Uterus (tissue), 4 donors: ENCODE measurements around the gene CDH13. TPM values are rescaled to one million over a fixed set of nuclear protein-coding genes. Genes with fewer than 3 reads are reported as not detected.

Experiments
- DNase-seq, 2 donors: peaks; one replicate each; pipeline ENCODE4 v3.0.0-alpha.2; 2019 to 2020
- H3K27ac ChIP-seq, 2 donors: fragments of 200-600 bp; sonication (generic); 1 replicate in 1 of 2; 2 replicates in 1 of 2; pipeline ENCODE4 v1.5.1; 2016 to 2018
- H3K27me3 ChIP-seq, 2 donors: fragments of 200-600 bp; sonication (generic); one replicate each; pipeline ENCODE4 v1.5.1; 2018 to 2019; ENCODE audit warnings: control low read depth in 1 of 2
- H3K36me3 ChIP-seq, 2 donors: fragments of 200-600 bp; sonication (generic); one replicate each; pipeline ENCODE4 v1.5.1; 2019; ENCODE audit warnings: control low read depth in 1 of 2
- H3K4me1 ChIP-seq, 2 donors: fragments of 200-600 bp; sonication (generic); one replicate each; pipeline ENCODE4 v1.5.1; 2018 to 2019; ENCODE audit warnings: control low read depth in 1 of 2
- H3K4me3 ChIP-seq, 2 donors: fragments of 200-600 bp; sonication (generic); 1 replicate in 1 of 2; 2 replicates in 1 of 2; pipeline ENCODE4 v1.5.1; 2018 to 2019; ENCODE audit warnings: mild to moderate bottlenecking in 1 of 2
- H3K9me3 ChIP-seq, 2 donors: fragments of 200-600 bp; sonication (generic); one replicate each; pipeline ENCODE4 v1.5.1; 2019; ENCODE audit warnings: control low read depth in 1 of 2
- POLR2A ChIP-seq, 2 donors: fragments of 450-650 bp; IDR thresholded peaks; one replicate each; pipeline ENCODE4 v1.6.1; 2016; ENCODE audit warnings: antibody characterized with exemption in 2 of 2, mild to moderate bottlenecking in 1 of 2, moderate library complexity in 1 of 2
- intact Hi-C: fragments of 100-400 bp; cut with DNase I; formaldehyde crosslinking; loops from one replicate; pipeline ENCODE4 v1.15.1; 2023; ENCODE audit warnings: low total_unique reads
- total RNA-seq, 4 donors: library from RNA; depleted of rRNA in 3 of 4; stranded (reverse); fragments of >200 nt in 3 of 4; gene quantifications; one replicate each; pipeline versions ENCODE4 v1.1.0 to v1.2.4, GENCODE V29; 2014 to 2023
- TF ChIP-seq, protein P1 (sequence below), 4 experiments: fragments of 200-600 bp in 2 of 4; fragments of 450-650 bp in 2 of 4; sonication (generic) in 2 of 4; IDR thresholded peaks; one replicate each; pipeline ENCODE4 v1.5.1; 2016 to 2019; ENCODE audit warnings: antibody characterized with exemption in 4 of 4, mild to moderate bottlenecking in 2 of 4, moderate library complexity in 1 of 4
- donor health status: DM: yes; HTN: yes; CAD: no.

CDH13 gene
- total RNA-seq, 4 donors from 2014 or later = 49.1 to 99.4 (median 82.7) TPM

DNA sequence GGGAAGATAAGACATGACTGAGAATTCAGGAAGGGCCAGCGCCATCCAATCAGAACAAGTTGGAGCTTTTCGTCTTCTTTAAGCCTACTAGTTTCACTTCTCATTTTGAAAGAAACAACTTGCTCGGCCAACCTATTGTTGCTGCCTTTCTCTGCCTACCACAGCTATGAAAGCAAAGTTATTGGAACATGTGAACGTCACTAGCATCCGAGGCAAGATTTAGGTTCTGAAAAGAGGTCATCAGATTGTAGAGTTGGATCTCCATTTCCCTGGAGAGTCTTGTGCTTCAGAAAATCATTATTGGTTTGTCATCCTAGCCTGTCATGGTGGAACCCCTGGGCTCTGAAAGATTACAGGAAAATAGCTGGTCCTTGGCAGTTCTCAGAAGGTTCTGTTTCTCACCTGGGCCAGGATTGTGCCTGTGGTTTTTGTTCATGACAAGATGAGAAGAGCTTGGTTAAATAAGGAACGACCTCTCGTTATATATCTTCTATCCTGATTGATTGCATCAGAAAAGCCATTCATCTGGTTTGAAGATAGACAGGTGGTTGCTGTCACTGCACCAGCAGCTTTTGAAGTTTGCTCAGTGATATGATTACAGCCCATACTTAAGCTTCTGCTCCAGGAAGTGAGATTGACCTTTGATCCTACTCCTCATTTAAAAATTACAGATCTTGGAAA, 25.3 kb downstream of the CDH13 start:
- no peak for DNase-seq
- TF ChIP-seq, protein P1, sequence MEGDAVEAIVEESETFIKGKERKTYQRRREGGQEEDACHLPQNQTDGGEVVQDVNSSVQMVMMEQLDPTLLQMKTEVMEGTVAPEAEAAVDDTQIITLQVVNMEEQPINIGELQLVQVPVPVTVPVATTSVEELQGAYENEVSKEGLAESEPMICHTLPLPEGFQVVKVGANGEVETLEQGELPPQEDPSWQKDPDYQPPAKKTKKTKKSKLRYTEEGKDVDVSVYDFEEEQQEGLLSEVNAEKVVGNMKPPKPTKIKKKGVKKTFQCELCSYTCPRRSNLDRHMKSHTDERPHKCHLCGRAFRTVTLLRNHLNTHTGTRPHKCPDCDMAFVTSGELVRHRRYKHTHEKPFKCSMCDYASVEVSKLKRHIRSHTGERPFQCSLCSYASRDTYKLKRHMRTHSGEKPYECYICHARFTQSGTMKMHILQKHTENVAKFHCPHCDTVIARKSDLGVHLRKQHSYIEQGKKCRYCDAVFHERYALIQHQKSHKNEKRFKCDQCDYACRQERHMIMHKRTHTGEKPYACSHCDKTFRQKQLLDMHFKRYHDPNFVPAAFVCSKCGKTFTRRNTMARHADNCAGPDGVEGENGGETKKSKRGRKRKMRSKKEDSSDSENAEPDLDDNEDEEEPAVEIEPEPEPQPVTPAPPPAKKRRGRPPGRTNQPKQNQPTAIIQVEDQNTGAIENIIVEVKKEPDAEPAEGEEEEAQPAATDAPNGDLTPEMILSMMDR (IDR thresholded peaks at IDR 0.05) = no peak
- TF ChIP-seq POLR2A (IDR thresholded peaks at IDR 0.05) = no peak
- Histone ChIP-seq H3K27ac (no peak overlapping the region), H3K9me3 (no peaks in the 10 kb centered on the region), H3K4me1 (peaks cover 4 to 5% of the 10 kb centered on the region in 2 donors), H3K36me3 (no peaks in the 10 kb centered on the region), H3K4me3 (no peak overlapping the region), H3K27me3 (no peaks in the 10 kb centered on the region)
- intact Hi-C loops = no loop called here

DNA sequence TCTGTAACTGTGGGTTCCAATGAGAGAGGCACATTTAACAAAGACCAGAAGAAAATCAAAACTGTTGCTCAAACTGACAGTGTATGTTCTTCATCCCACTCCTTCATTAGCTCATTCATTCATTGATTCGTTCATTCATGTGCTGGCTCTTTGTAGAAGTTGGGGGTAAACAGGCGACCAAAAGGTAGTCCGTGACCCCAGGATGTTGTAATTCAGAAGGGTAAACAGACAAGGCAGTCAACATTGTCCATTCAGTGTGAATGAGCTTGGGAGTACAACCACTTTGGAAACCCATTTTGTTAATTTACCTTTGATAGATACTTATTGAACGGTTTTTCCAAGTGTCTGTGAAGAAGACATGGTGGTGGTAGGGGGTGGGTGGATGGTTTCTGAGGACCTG, 26.1 kb downstream of the CDH13 start:
- H3K4me3 ChIP-seq = no peak overlapping the region
- intact Hi-C loops = no loop called here
- DNase-seq = no peak
- H3K36me3 ChIP-seq = no peaks in the 10 kb centered on the region
- TF ChIP-seq, protein P1 (IDR thresholded peaks at IDR 0.05) = no peak
- no peak for TF ChIP-seq POLR2A (IDR thresholded peaks at IDR 0.05)
- no peaks in the 10 kb centered on the region for H3K27me3 ChIP-seq
- H3K27ac ChIP-seq = no peak overlapping the region
- peaks cover 4 to 5% of the 10 kb centered on the region in 2 donors for H3K4me1 ChIP-seq
- no peaks in the 10 kb centered on the region for H3K9me3 ChIP-seq

DNA sequence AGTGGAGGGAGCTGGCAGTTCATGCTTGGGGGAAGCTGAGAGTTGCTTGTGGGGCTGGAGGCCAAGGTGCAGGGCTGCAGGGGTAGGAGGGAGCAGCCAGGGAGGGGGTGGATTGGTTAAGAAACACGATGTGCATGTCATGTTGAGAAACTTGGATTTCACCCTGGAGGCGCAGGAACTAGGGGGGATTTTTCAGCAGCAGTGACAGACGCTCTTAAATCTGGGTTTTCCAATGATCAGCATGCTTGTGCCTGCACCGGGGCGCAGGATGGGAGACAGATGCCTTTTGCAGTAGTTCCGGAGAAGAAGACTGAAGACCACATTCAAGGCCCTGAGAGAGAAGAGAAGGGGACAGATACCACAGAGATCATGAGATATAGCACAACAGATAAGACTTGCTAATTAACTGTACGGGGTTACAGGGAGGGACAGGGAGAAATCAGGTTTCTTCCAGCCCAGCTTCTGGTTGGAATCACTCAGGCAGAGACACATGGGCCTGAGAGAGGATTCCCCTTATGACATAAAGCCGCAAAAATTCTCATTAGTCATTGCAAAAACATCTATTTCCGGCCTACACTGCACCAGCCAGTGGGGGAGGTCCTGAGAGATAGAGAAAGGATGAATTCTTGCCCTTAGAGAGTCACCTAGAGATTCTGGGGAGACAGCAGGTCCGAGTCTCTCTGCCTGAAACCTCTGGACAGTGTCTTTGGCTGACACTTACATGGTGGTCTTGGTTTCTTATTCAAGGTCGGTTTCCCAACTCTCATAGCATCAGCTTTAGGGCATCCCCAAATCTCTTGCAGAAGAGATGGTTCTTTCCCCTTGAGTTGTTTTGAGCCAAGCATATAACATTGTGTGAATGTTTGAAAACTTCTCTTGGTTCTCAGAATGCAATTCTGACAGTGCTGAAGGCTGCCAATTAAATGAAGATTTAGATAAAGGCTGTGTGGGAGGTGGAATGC, 27.1 kb downstream of the CDH13 start:
- no peak for TF ChIP-seq POLR2A (IDR thresholded peaks at IDR 0.05)
- TF ChIP-seq, protein P1 (IDR thresholded peaks at IDR 0.05) = no peak
- DNase-seq = peak in 1 of 2 donors; percentile 18
- no peak overlapping the region for H3K27ac ChIP-seq
- intact Hi-C loops = no loop called here
- no peaks in the 10 kb centered on the region for H3K36me3 ChIP-seq
- peaks cover 4 to 5% of the 10 kb centered on the region in 2 donors for H3K4me1 ChIP-seq
- no peaks in the 10 kb centered on the region for H3K9me3 ChIP-seq
- H3K27me3 ChIP-seq = no peaks in the 10 kb centered on the region
- H3K4me3 ChIP-seq = no peak overlapping the region

DNA sequence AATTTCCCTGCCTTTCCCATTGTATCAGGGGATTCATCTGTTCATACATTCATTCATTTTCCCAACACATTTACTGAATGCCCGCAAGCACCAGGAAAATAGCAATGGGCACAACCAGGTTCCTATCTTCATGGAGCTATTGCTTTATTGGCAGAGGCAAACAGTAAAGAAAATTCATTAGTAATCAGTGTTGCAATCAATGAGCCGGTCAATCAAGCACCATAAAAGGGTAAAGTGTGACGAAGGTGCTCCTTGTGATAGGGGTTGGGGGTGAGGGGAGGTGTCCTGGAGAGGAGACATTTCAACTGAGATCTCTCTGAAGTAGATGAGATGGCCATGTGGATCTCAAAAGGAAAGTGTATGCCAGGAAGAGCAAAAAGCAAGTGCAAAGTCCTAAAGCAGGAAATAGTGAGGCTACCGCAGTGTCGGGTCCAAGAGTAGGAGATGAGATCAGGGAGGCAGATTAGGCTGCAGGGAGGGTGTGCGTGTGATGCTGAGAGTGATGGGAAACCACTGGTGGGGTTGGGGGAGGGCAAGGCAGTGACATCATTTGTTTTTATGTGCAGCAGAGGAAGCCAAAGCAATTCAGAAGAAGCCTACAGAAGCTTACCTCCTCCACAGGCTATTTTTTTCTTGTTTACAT, 28.4 kb downstream of the CDH13 start:
- intact Hi-C loops = no loop called here
- no peaks in the 10 kb centered on the region for H3K27me3 ChIP-seq
- peak in 1 of 2 donors; percentile 22 for DNase-seq
- TF ChIP-seq, protein P1 (IDR thresholded peaks at IDR 0.05) = no peak
- TF ChIP-seq POLR2A (IDR thresholded peaks at IDR 0.05) = no peak
- H3K4me1 ChIP-seq = peaks cover 4 to 5% of the 10 kb centered on the region in 2 donors
- no peak overlapping the region for H3K27ac ChIP-seq
- H3K9me3 ChIP-seq = no peaks in the 10 kb centered on the region
- no peaks in the 10 kb centered on the region for H3K36me3 ChIP-seq
- H3K4me3 ChIP-seq = no peak overlapping the region
